Caco-2 (cell line): ENCODE results near the gene IL16. TPM values are rescaled to one million over a fixed set of nuclear protein-coding genes. Genes with fewer than 3 reads are reported as not detected.

Source experiments
- BruUV-seq: library from RNA; stranded (reverse); fragments of 400-500 nt; replicated peaks from 2 replicates; lab custom pipeline; 2021; lab: Mats Ljungman, UMichigan
- CTCF ChIA-PET: fragments of 300-600 bp; sonication (Branson Sonifier 250); formaldehyde crosslinking; loops from one replicate; lab custom pipeline; 2022; ENCODE audit warnings: antibody characterized with exemption; lab: Charles Lee
- POLR2A ChIA-PET: fragments of 300-600 bp; sonication (Branson Sonifier 250); formaldehyde crosslinking; loops from one replicate; lab custom pipeline; 2022; ENCODE audit warnings: antibody characterized with exemption; lab: Charles Lee
- DNase-seq, 2 experiments: peaks; one replicate each; pipeline versions ENCODE4 v3.0.0 to v3.0.0-alpha.2; 2020 to 2022
- H3K27me3 ChIP-seq: replicated peaks from 2 replicates; pipeline ENCODE4 v1.6.0; 2011; ENCODE audit warnings: low read length; ENCODE audit not compliant: control insufficient read depth, insufficient read depth
- H3K36me3 ChIP-seq: 2 replicates; pipeline ENCODE4 v1.5.1; 2011; ENCODE audit warnings: low read length; ENCODE audit not compliant: control insufficient read depth, insufficient read depth
- H3K4me1 ChIP-seq: fragments of 250-450 bp; sonication (Bioruptor Pico); 2 replicates; pipeline ENCODE4 v1.5.1; 2020; ENCODE audit warnings: mild to moderate bottlenecking
- H3K4me3 ChIP-seq: 2 replicates; pipeline ENCODE4 v1.5.1; 2011; ENCODE audit warnings: low read depth, mild to moderate bottlenecking, control low read depth, low read length
- H3K9me3 ChIP-seq: fragments of 250-450 bp; sonication (Bioruptor Pico); 2 replicates; pipeline ENCODE4 v1.5.1; 2020; ENCODE audit warnings: mild to moderate bottlenecking, moderate library complexity
- H3K27ac Mint-ChIP-seq: one replicate; pipeline ENCODE4 v1.8.0; 2022; ENCODE audit warnings: mixed read lengths; ENCODE audit not compliant: unreplicated experiment
- H3K27me3 Mint-ChIP-seq: one replicate; pipeline ENCODE4 v1.8.0; 2022; ENCODE audit warnings: mixed read lengths; ENCODE audit not compliant: insufficient read depth, unreplicated experiment
- H3K36me3 Mint-ChIP-seq: one replicate; pipeline ENCODE4 v1.8.0; 2022; ENCODE audit warnings: mild to moderate bottlenecking, mixed read lengths; ENCODE audit not compliant: insufficient read depth, unreplicated experiment
- H3K4me1 Mint-ChIP-seq: one replicate; pipeline ENCODE4 v1.8.0; 2022; ENCODE audit warnings: low read depth, mixed read lengths; ENCODE audit not compliant: unreplicated experiment
- H3K4me3 Mint-ChIP-seq: one replicate; pipeline ENCODE4 v1.8.0; 2022; ENCODE audit warnings: mild to moderate bottlenecking, moderate library complexity, mixed read lengths; ENCODE audit not compliant: unreplicated experiment
- H3K9me3 Mint-ChIP-seq: one replicate; pipeline ENCODE4 v1.8.0; 2022; ENCODE audit warnings: mixed read lengths; ENCODE audit not compliant: unreplicated experiment
- intact Hi-C: fragments of 100-400 bp; cut with micrococcal nuclease; formaldehyde crosslinking; loops from one replicate; pipeline ENCODE4 v1.10.0; 2022; ENCODE audit not compliant: unreplicated experiment
- total RNA-seq: library from RNA; stranded (reverse); gene quantifications from 2 replicates; pipeline ENCODE4 v1.2.3, GENCODE V29; 2022
- TF ChIP-seq, protein P1 (sequence below), 2 experiments: fragments of 200-600 bp in 1 of 2; IDR thresholded peaks; 1 replicate in 1 of 2; 2 replicates in 1 of 2; pipeline versions ENCODE4 v1.5.1 to v1.8.0; 2011 to 2022; ENCODE audit warnings: antibody characterized with exemption in 1 of 2, control low read depth in 1 of 2, inconsistent platforms in 1 of 2, low read depth in 1 of 2, low read length in 1 of 2, mild to moderate bottlenecking in 1 of 2, moderate library complexity in 1 of 2; ENCODE audit not compliant: insufficient read depth in 1 of 2, severe bottlenecking in 1 of 2, unreplicated experiment in 1 of 2

IL16 gene
- total RNA-seq, 1 experiment from 2014 or later = not detected

- POLR2A ChIA-PET = no interaction called here
- H3K4me1 Mint-ChIP-seq = no peaks in the 10 kb centered on the region
- BruUV-seq = no TSS peak
Observed at GRCh38 chr15:81339321-81339720, 142.6 kb downstream of the IL16 start.

DNA sequence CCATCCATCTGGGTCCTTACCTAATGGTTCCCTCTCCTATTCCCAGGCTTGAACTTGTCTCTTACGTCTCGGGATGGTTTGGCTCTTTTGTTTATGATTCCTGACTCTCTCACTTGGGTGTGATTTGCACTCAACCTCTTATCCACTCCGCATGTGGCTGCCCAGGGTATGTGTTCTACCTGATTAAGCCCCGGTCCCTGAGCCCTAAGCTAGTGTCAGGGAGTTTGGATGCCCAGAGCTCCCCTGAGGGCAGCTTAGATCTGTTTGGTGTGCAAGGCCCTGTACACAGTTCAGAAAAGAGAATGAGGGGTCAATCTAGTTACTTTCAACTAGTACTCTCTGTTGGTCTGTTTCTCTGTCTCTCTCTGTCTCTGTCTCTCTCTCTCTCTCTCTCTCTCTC lies 143.2 kb downstream of the IL16 start:
- intact Hi-C loops = no loop called here
- no peaks in the 10 kb centered on the region; the same call in 1 of the 2 replicates for H3K27me3 ChIP-seq
- POLR2A ChIA-PET = no interaction called here
- no peaks in the 10 kb centered on the region for H3K9me3 ChIP-seq
- no peaks in the 10 kb centered on the region for H3K36me3 ChIP-seq
- H3K4me1 Mint-ChIP-seq = no peaks in the 10 kb centered on the region
- BruUV-seq = no TSS peak
- TF ChIP-seq, protein P1, sequence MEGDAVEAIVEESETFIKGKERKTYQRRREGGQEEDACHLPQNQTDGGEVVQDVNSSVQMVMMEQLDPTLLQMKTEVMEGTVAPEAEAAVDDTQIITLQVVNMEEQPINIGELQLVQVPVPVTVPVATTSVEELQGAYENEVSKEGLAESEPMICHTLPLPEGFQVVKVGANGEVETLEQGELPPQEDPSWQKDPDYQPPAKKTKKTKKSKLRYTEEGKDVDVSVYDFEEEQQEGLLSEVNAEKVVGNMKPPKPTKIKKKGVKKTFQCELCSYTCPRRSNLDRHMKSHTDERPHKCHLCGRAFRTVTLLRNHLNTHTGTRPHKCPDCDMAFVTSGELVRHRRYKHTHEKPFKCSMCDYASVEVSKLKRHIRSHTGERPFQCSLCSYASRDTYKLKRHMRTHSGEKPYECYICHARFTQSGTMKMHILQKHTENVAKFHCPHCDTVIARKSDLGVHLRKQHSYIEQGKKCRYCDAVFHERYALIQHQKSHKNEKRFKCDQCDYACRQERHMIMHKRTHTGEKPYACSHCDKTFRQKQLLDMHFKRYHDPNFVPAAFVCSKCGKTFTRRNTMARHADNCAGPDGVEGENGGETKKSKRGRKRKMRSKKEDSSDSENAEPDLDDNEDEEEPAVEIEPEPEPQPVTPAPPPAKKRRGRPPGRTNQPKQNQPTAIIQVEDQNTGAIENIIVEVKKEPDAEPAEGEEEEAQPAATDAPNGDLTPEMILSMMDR (IDR thresholded peaks at IDR 0.05; ENCODE audit: insufficient read depth in 1 of 2, low read depth in 1 of 2, low read length in 1 of 2, severe bottlenecking in 1 of 2, unreplicated experiment in 1 of 2) = no peak
- H3K4me1 ChIP-seq = peaks cover 6% of the 10 kb centered on the region
- no peaks in the 10 kb centered on the region for H3K9me3 Mint-ChIP-seq
- no peak overlapping the region for H3K4me3 ChIP-seq
- no peak for DNase-seq
- CTCF ChIA-PET = no interaction called here
- H3K4me3 Mint-ChIP-seq = no peak overlapping the region
- no peak overlapping the region for H3K27ac Mint-ChIP-seq
- peaks cover 2% of the 10 kb centered on the region for H3K27me3 Mint-ChIP-seq
- no peaks in the 10 kb centered on the region for H3K36me3 Mint-ChIP-seq

More at GRCh38 chr15:81339321-81339720, 142.6 kb downstream of the IL16 start:
- Histone ChIP-seq H3K4me1 (peaks cover 11% of the 10 kb centered on the region), H3K9me3 (no peaks in the 10 kb centered on the region), H3K36me3 (no peaks in the 10 kb centered on the region), H3K27me3 (no peaks in the 10 kb centered on the region; the same call in 1 of the 2 replicates), H3K4me3 (no peak overlapping the region)
- intact Hi-C loops = no loop called here
- TF ChIP-seq, protein P1 (IDR thresholded peaks at IDR 0.05; ENCODE audit: insufficient read depth in 1 of 2, low read depth in 1 of 2, low read length in 1 of 2, severe bottlenecking in 1 of 2, unreplicated experiment in 1 of 2) = no peak
- H3K27ac Mint-ChIP-seq = no peak overlapping the region
- CTCF ChIA-PET = no interaction called here
- H3K27me3 Mint-ChIP-seq = peaks cover 2% of the 10 kb centered on the region
- H3K36me3 Mint-ChIP-seq = no peaks in the 10 kb centered on the region
- H3K9me3 Mint-ChIP-seq = no peaks in the 10 kb centered on the region
- no peak overlapping the region for H3K4me3 Mint-ChIP-seq
- DNase-seq = no peak

- POLR2A ChIA-PET = no interaction called here
- CTCF ChIA-PET = no interaction called here
- Mint-ChIP-seq H3K4me3 (no peak overlapping the region), H3K27ac (no peak overlapping the region), H3K4me1 (no peaks in the 10 kb centered on the region), H3K9me3 (no peaks in the 10 kb centered on the region), H3K36me3 (no peaks in the 10 kb centered on the region), H3K27me3 (peaks cover 2% of the 10 kb centered on the region)
- no peak for DNase-seq
- Histone ChIP-seq H3K27me3 (no peaks in the 10 kb centered on the region; the same call in 1 of the 2 replicates), H3K4me1 (no peaks in the 10 kb centered on the region), H3K4me3 (no peak overlapping the region), H3K9me3 (no peaks in the 10 kb centered on the region), H3K36me3 (no peaks in the 10 kb centered on the region)
- intact Hi-C loops = no loop called here
- TF ChIP-seq, protein P1 (IDR thresholded peaks at IDR 0.05; ENCODE audit: insufficient read depth in 1 of 2, low read depth in 1 of 2, low read length in 1 of 2, severe bottlenecking in 1 of 2, unreplicated experiment in 1 of 2) = no peak
- no TSS peak for BruUV-seq
Observed at GRCh38 chr15:81341351-81341750, 144.7 kb downstream of the IL16 start.
